Choroid plexus epithelial cell (primary cell): ENCODE results near the gene LMBRD2.

Experiments used
- DNase-seq: peaks from one replicate; pipeline ENCODE4 v3.0.0-alpha.2; 2010; ENCODE audit warnings: low read depth
- H3K4me3 ChIP-seq: 2 replicates; pipeline ENCODE4 v1.5.1; 2011; ENCODE audit warnings: low read depth, mild to moderate bottlenecking, control low read depth, low read length, moderate library complexity
- TF ChIP-seq, protein P1 (sequence below): conservative IDR thresholded peaks from 2 replicates; pipeline ENCODE4 v1.5.1; 2011; ENCODE audit warnings: low read depth, mild to moderate bottlenecking, control low read depth, inconsistent platforms, low read length, moderate library complexity

The LMBRD2 gene

GRCh38 chr5:36160617-36161016, 8.9 kb upstream of the LMBRD2 start:
- no peak overlapping the region for H3K4me3 ChIP-seq
- DNase-seq: no peak
- TF ChIP-seq, protein P1, sequence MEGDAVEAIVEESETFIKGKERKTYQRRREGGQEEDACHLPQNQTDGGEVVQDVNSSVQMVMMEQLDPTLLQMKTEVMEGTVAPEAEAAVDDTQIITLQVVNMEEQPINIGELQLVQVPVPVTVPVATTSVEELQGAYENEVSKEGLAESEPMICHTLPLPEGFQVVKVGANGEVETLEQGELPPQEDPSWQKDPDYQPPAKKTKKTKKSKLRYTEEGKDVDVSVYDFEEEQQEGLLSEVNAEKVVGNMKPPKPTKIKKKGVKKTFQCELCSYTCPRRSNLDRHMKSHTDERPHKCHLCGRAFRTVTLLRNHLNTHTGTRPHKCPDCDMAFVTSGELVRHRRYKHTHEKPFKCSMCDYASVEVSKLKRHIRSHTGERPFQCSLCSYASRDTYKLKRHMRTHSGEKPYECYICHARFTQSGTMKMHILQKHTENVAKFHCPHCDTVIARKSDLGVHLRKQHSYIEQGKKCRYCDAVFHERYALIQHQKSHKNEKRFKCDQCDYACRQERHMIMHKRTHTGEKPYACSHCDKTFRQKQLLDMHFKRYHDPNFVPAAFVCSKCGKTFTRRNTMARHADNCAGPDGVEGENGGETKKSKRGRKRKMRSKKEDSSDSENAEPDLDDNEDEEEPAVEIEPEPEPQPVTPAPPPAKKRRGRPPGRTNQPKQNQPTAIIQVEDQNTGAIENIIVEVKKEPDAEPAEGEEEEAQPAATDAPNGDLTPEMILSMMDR: no peak

DNA sequence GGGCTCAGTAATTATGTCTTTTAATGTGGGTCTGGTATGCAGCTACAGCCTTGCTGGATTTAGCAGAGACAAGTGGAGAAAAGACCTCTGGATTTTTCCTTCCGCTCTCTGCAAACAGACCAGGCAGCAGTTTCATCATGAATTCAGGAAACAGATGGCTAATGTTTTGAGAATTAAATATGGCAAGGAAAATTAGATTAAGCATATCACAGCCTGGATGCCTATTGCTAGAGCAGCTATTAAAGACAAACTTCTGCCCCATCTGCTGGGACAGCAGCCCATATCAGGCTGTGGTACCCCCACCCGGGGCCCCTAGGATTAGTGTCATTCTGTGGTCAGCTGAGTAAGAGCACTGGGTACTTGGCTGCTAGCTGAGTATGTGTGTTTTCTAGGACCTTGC, 6.5 kb upstream of the LMBRD2 start:
- H3K4me3 ChIP-seq: no peak overlapping the region
- TF ChIP-seq, protein P1: no peak
- no peak for DNase-seq

GRCh38 chr5:36156619-36157018, 4.9 kb upstream of the LMBRD2 start:
- TF ChIP-seq, protein P1: no peak
- no peak overlapping the region for H3K4me3 ChIP-seq
- peak; percentile 70 for DNase-seq

DNA sequence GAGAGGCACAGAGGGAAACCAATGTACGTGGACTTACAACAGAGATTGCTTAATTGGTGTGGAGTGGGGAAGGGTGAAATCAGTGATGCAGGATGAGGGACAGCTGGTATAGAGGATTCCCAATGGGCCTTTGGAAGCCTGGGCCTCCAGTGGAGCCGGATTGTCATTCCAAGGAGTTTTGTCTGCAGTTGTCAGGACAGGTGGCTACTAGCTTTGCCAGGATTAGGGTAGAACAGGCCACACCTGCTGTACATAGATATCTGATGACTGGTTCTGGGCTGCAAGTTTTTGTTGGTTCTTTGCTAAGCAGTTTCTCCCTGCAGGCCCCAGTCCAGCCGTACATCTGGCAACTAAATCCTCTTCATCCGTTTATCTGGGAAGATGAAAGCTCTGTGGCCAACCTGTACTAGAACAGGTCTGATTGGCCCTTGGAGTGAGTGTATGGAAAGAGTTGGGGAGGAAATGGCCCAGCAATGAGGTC, 4.5 kb upstream of the LMBRD2 start:
- TF ChIP-seq, protein P1: no peak
- no peak overlapping the region for H3K4me3 ChIP-seq
- DNase-seq: no peak

GRCh38 chr5:36155291-36155690, 3.6 kb upstream of the LMBRD2 start:
- TF ChIP-seq, protein P1: no peak
- no peak for DNase-seq
- H3K4me3 ChIP-seq: no peak overlapping the region

DNA sequence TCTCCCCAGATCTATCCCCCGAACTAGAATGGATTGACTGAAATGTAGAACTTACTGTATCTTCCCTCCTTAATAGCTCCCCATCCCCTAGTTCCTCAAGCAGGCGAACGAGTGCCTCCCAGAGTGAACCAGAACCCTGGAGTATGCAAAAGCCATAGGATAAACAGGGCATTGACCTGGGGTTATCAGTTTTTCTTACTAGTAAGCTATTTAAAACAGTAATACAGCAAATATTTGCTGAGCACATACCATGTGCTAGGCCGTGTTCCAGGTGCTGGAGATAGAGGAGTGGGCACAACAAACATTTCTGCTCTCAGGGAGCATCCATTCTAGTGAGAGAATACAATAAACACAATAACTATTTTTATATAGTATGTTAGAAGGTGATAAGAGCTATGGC, 2.0 kb upstream of the LMBRD2 start:
- no peak for DNase-seq
- TF ChIP-seq, protein P1: no peak
- H3K4me3 ChIP-seq: no peak overlapping the region

GRCh38 chr5:36153298-36153677, 1.6 kb upstream of the LMBRD2 start:
- peak overlapping the region; percentile 75 for H3K4me3 ChIP-seq
- DNase-seq: no peak
- TF ChIP-seq, protein P1: no peak
